A549 treated with ZK216348 at 1 μM for 4 hours (cell line): ENCODE measurements around the gene POLD2. TPM values are rescaled to one million over a fixed set of nuclear protein-coding genes. Genes with fewer than 3 reads are reported as not detected.

ENCODE experiments used
- total RNA-seq: library from RNA; stranded (reverse); fragments of 200-300 nt; extraction: Qiagen RNA extraction; gene quantifications from 5 replicates; pipeline ENCODE4 v1.2.3, GENCODE V29; 2022; ENCODE audit warnings: low read depth

POLD2 gene
- 110 to 168 TPM (median 158 TPM) in 5 replicates for total RNA-seq

DNA sequence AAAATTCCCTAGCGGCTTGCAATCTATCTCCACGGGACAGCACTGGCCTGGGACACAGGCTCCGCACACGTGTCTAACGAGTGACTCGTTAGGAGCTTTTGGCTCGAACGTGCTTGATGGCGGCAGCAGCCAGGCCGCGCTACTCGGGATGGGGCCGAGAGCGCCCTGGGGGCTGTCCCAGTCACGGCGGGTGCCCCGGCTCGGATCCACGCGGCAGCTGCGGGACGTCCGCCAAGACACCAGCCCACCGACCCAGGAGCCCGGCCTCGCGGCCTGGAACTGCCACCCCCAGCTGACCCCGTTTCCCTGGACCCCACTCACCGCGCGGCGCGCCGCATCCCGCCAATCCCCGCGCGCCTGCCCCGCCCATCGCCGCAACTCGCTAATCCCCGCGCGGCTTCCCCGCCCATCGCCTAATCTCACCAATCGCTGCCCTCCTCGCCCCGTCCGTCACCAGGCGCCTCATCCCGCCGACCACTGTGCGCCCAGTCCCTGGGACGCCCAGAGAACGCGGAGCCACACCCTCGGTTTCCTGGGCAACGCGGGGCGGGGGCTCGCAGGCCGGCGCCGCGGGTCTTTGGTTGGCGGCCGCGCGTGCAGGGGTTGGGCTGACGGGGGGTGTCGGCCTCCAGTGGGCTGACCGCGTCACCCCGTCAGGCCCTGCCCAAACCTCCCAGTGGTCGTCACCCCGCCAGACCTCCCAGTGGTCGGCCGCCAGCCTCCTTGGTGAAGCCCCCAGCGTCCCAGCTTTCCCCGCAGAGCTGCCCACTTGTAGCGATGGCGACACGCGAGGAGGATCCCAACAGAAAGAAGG, at the start of gene POLD2:
POLD2 (minus strand) TSS at position 359 of the 814 bp plus-strand sequence. CDS start 1,495 bp downstream, outside the sequence.

DNA sequence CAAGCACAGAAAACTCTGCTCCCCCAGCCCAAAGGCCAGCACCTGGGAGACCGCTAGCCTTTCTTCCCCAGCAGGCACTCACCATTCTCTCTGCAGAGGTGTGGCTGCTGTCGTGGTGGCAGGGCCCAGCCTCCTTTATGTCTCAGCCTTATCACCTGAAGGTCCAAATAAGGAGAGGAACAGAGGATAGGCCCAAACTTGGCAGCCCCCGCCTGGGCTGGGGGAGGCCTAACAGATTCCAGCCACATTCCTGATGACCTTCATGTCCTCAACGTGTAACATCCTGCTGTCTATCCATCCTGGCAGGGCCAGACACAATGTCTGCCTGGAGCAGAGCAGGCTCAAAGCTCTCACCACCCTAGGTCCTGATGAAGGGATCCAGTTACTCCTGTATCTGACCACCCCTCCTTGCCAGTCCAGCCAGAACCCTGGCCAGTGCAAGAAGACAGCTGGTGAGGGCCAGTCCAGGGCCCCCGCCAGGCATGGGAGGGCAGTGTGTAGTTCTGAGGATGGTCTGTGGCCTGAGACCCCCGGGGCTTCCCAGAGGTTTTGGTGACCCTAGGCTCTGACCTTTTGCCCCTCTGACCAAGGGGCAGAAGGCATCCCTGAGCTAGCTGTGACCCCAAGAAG, 18.0 kb upstream of the POLD2 start, which contains the start of gene MYL7:
MYL7 (minus strand) TSS at position 112 of the 630 bp plus-strand sequence; CDS start at position 85, 27 bp downstream.

DNA sequence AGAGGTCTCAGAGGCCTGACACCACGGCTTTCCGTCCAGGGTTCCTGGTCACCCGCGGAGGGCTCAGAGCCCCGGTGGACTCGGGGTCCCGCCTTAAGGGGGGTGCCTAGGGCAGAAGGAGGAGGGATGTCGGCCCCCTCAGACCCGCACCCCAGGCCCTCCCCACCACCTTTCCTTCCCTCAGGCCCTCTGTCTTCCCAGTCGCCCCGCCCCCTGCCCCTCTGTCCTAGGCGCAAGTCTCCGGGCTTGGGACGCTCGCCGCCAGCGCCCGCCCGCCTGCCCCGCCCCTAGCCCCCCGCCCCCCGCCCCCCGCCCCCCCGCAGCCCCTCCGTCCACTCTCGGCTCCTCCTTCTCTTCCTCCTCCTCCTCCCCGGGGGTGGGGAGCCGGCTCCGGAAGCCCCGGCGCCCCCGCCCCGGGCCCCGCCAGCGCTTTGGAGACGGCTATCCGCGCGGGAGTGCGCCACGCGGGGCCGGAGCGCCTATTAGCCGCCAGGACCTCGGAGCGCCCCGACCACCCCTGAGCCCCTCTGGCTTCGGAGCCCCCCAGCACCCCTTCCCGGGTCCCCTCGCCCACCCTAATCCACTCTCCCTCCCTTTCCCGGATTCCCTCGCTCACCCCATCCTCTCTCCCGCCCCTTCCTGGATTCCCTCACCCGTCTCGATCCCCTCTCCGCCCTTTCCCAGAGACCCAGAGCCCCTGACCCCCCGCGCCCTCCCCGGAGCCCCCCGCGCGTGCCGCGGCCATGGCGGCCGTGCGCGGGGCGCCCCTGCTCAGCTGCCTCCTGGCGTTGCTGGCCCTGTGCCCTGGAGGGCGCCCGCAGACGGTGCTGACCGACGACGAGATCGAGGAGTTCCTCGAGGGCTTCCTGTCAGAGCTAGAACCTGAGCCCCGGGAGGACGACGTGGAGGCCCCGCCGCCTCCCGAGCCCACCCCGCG, 19.2 kb downstream of the POLD2 start, which contains the start of gene AEBP1:
AEBP1 (plus strand) TSS at position 423 of the 937 bp plus-strand sequence; CDS start at position 744, 321 bp downstream.

DNA sequence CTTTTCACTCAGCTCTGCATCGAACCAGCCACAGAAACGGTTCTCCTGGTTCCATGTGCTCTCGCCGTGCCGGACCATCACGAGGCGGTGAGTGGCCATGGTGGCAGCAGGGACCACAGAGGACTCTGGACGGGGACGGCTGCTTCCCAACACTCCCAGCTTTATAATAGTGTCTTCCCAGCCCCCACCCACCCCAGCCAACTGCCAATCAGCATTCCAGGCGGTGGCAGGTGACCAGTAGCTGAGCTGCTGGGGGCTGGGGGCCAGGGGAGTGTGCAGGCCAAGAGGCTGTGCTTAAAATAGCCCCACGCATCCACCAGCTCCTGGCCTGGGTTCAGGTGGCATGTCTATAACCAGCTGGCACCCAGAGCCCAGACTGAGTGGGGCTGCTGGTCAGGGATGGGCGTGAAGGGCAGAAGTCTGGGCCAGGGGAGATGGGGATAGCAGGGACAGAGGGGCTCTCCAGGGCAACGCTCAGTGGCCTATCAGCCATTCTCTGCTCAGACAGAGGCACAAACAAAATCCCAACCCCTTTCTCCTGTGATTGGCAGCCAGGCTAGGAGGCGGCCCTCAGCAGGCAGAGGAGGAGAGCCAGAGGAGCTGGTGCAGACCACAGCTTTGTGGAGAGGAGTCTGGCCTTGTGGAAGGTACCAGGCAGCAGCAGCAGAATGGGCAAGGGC, 57.8 kb downstream of the POLD2 start, which contains the start of gene PGAM2:
PGAM2 (minus strand) TSS at position 137 of the 680 bp plus-strand sequence; CDS start at position 99, 38 bp downstream.

Other genes starting within 250 kb of the POLD2 start
- 23.5 to 28.8 TPM (median 26.8 TPM) in 5 replicates for gene URGCP, start 217.0 kb downstream of the POLD2 start, total RNA-seq
- 7.9 to 11.6 TPM (median 11.4 TPM) in 5 replicates for gene UBE2D4, start 197.1 kb downstream of the POLD2 start, total RNA-seq
- not detected in 5 replicates for gene SPDYE1, start 125.7 kb downstream of the POLD2 start, total RNA-seq
- gene DBNL, start 78.8 kb downstream of the POLD2 start, total RNA-seq, result 52.8 to 80.1 TPM (median 71.0 TPM) in 5 replicates
- gene PGAM2, start 58.0 kb downstream of the POLD2 start, total RNA-seq, result not detected in 5 replicates
- gene POLM, start 41.0 kb downstream of the POLD2 start, total RNA-seq, result 3.6 to 9.5 TPM (median 7.1 TPM) in 5 replicates
- 0.24 TPM in 1 of 5 replicates, not detected in the others for gene AEBP1, start 19.2 kb downstream of the POLD2 start, total RNA-seq
- gene MYL7, start 17.8 kb upstream of the POLD2 start, total RNA-seq, result not detected in 5 replicates
- gene GCK, start 65.9 kb upstream of the POLD2 start, total RNA-seq, result not detected in 5 replicates
- gene YKT6, start 77.4 kb upstream of the POLD2 start, total RNA-seq, result 101 to 122 TPM (median 121 TPM) in 5 replicates
- gene CAMK2B, start 202.0 kb upstream of the POLD2 start, total RNA-seq, result 0.08 to 0.36 TPM (median 0.21 TPM) in 5 replicates